Right cardiac atrium (tissue), 5 donors: ENCODE data around the gene HNMT. TPM values are rescaled to one million over a fixed set of nuclear protein-coding genes. Genes with fewer than 3 reads are reported as not detected.
"Not testable (repeated sequence)": the region's sequence is repeated elsewhere in the genome, so short reads cannot be mapped to it uniquely, and the experiment has no call there.

Source experiments
- ATAC-seq, 2 donors: fragments of 200-7000 bp; cut with Tn5 transposase; one replicate each; pipeline versions ENCODE4 v1.8.0 to v1.9.1; 2020; ENCODE audit warnings: moderate library complexity in 2 of 2, mild to moderate bottlenecking in 1 of 2
- DNase-seq, 3 donors: peaks; one replicate each; pipeline ENCODE4 v3.0.0-alpha.2; 2020
- H3K27ac ChIP-seq: one replicate; pipeline ENCODE4 v1.5.1; 2013; ENCODE audit warnings: mild to moderate bottlenecking, low read length, control low read depth, moderate library complexity
- H3K27me3 ChIP-seq: one replicate; pipeline ENCODE4 v1.6.1; 2013; ENCODE audit not compliant: control insufficient read depth, insufficient read depth
- H3K4me1 ChIP-seq: one replicate; pipeline ENCODE4 v1.6.1; 2013; ENCODE audit warnings: low read length; ENCODE audit not compliant: control insufficient read depth, insufficient read depth
- H3K4me3 ChIP-seq: one replicate; pipeline ENCODE4 v1.5.1; 2013; ENCODE audit warnings: low read length, control low read depth
- H3K9me3 ChIP-seq: one replicate; pipeline ENCODE4 v1.6.1; 2013; ENCODE audit warnings: low read length; ENCODE audit not compliant: control insufficient read depth
- WGBS: extraction: QIAGEN DNeasy Blood & Tissue Kit; methylation state at CpG from one replicate; pipeline ENCODE4 v1.1.7; 2013; 5-methylcytosine and 5-hydroxymethylcytosine counted together
- intact Hi-C, 4 donors: fragments of 100-400 bp; cut with DNase I; formaldehyde crosslinking; loops; one replicate each; pipeline versions ENCODE4 v1.11.0 to v1.14.0; 2022 to 2023
- long read RNA-seq, 4 donors: library from polyadenylated mRNA; unstranded; transcript quantifications; one replicate each; pipeline ENCODE4 v2.0.0, GENCODE V29; 2020 to 2021
- polyA plus RNA-seq: library from polyadenylated mRNA; stranded (reverse); fragments of 200-250 nt; gene quantifications from one replicate; pipeline ENCODE4 v1.2.3, GENCODE V29; 2013
- total RNA-seq, 4 donors: library from RNA; stranded (reverse); fragmentation: NEBNext Ultra II Directional; extraction: Animal tissue kit (Norgen Biotek cat#: 25700); gene quantifications; one replicate each; pipeline ENCODE4 v1.2.1, GENCODE V29; 2021
- donor health status: healthy with polysubstance abuse.
- donor health status: DM: no; HTN: yes; CAD: no.
- donor health status: DM: no; HTN: no; CAD: no.
- donor health status: DM: no; HTN: yes; CAD: no; lungs with severe emphysema.
- donor health status: DM: yes; HTN: yes; CAD: no.

The HNMT gene
- 10 to 100 TPM; 18.5 to 25.6 (median 23.8) TPM for total RNA-seq
- 13.7 TPM for polyA plus RNA-seq
- long read RNA-seq, donor 1, transcript HNMT-202 (6 exons, 3,295 nt): major isoform, 11 of 16 reads
- long read RNA-seq, donor 1, partial matches to known transcripts: 0 of 16 reads
- long read RNA-seq, donor 1, other reads (novel, unspliced or antisense): 3 of 16 reads
- long read RNA-seq, donor 2, transcript HNMT-202 (6 exons, 3,295 nt): major isoform, 6 of 8 reads
- long read RNA-seq, donor 2, partial matches to known transcripts: 0 of 8 reads
- long read RNA-seq, donor 2, other reads (novel, unspliced or antisense): 1 of 8 reads
- long read RNA-seq, donor 3, transcript HNMT-202 (6 exons, 3,295 nt): major isoform, 22 of 24 reads
- long read RNA-seq, donor 3, partial matches to known transcripts: 0 of 24 reads
- long read RNA-seq, donor 3, other reads (novel, unspliced or antisense): 2 of 24 reads
- long read RNA-seq, donor 4, transcript HNMT-202 (6 exons, 3,295 nt): major isoform, 12 of 13 reads
- long read RNA-seq, donor 4, partial matches to known transcripts: 0 of 13 reads
- long read RNA-seq, donor 4, other reads (novel, unspliced or antisense): 1 of 13 reads

DNA sequence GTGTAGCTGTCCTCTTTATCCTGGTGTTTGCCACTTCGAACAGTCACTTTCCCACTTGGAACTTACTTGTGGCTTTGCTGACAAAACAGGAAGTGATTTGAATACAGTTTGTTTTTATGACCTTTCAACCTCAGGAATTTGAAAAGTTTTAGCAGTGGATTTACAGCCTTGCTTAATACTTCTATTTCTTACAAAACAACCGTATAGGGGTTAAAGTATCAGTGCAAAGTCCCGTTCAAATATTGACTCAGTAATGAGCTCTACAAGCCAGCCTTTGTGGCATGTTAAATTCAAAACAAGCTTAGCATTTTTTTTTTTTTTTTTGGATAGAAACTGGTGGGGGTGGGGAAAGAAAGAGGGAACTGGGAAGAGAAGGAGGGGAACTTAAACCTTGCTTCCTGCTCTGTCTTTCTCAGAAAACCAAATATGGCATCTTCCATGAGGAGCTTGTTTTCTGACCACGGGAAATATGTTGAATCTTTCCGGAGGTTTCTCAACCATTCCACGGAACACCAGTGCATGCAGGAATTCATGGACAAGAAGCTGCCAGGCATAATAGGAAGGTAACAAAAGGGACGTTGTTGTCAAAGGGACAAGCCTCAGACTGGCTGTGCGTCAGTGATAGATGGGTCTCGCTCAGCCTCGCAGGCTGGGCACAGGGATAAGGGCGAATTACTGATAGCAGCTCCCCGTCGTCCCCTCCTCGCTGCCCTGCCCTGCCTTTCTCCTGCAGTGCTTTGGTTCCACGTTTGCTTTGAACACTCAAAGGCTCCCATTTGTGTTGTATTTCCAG, at the start of gene HNMT:
TSS of gene HNMT (plus strand) at position 408 of the 793 bp plus-strand sequence. CDS start at position 427, 19 bp downstream.
- intact Hi-C loops: no loop called here
- H3K4me3 ChIP-seq: peak within 1 kb of the TSS; percentile 65
- H3K9me3 ChIP-seq: no peaks in the 10 kb centered on the region
- no peaks in the 10 kb centered on the region for H3K27me3 ChIP-seq
- H3K27ac ChIP-seq: peak within 1 kb of the TSS; percentile 99
- DNase-seq (peak; percentile 53 to 72 (median 71)), ATAC-seq (peak; percentile 79 to 89)
- 3% methylated on average over 15 of the region's 15 CpGs for WGBS
- peaks cover 3% of the 10 kb centered on the region for H3K4me1 ChIP-seq

DNA sequence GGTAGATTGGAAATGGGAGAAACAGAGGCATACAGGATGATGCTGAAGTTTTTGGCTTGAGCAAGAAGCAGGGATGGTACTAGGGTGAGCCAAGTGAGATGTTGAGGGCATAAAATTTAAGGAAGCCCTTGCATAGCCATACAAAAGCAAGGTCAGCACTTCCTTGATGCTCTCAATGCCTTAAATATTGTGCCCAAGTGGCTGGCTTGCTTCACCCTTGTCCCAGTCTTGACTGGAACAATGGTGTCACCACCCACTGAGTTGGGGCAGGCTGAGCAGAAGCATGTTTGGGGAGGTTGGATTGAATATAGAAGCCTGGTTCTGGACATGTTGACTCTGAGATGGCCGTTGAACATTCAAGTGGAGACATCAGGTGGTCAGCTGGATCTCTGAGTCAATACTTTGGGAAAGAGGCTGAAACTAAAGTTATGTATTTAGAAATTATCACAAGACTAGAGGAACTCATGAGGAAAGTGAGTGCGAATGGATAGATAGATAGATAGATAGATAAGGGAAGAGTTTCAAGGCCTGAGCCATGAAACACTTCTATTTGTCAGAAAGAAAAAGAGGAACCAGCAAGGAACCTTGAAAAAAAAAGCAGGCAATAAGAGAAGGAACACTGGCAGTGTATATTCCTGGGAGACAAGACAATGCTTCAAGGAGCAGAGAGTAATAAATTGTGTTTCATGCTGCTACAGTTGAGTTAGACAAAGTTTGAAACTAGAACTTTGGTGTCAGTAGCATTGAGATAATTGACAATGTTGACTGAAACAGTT, 43.0 kb upstream of the HNMT start:
- Histone ChIP-seq H3K27ac (no peak overlapping the region), H3K9me3 (no peaks in the 10 kb centered on the region), H3K4me1 (no peaks in the 10 kb centered on the region), H3K27me3 (no peaks in the 10 kb centered on the region), H3K4me3 (no peak overlapping the region)
- WGBS: 91% methylated on average over 2 of the region's 2 CpGs
- intact Hi-C loops: no loop called here
- DNase-seq (no peak), ATAC-seq (no peak)

GRCh38 chr2:137922171-137922570, 42.1 kb upstream of the HNMT start:
- DNase-seq, H3K4me1 ChIP-seq, H3K4me3 ChIP-seq, ATAC-seq, H3K27me3 ChIP-seq, H3K9me3 ChIP-seq, intact Hi-C loops, H3K27ac ChIP-seq: not testable (repeated sequence)

DNA sequence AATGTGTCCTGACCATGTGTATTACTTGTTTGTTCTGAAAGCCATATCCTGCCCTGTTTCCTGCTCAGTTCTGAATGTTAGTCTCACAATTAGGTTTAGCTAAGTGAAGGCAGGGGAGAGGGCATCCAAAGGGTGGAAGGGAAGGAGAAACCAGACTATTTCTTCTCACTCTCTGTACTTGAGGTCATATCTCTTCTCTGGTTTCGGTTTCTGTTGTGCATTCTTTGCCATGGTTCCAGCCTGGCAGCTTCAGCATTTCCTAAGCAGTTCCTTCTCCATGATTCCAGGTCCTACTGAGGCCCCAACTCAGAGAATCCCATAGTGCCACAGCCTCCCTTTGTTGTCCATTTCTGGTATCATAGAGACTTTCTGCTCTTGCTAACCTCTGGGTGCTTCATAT, 40.3 kb upstream of the HNMT start:
- WGBS: 37% methylated on average over 1 of the region's 1 CpG
- no peaks in the 10 kb centered on the region for H3K4me1 ChIP-seq
- DNase-seq: no peak
- H3K4me3 ChIP-seq: no peak overlapping the region
- no peaks in the 10 kb centered on the region for H3K27me3 ChIP-seq
- H3K27ac ChIP-seq: no peak overlapping the region
- intact Hi-C loops: no loop called here
- no peak for ATAC-seq
- H3K9me3 ChIP-seq: no peaks in the 10 kb centered on the region

- no peak overlapping the region for H3K27ac ChIP-seq
- no peaks in the 10 kb centered on the region for H3K4me1 ChIP-seq
- WGBS: 85% methylated on average over 2 of the region's 2 CpGs
- intact Hi-C loops: no loop called here
- DNase-seq (no peak), ATAC-seq (no peak)
- no peaks in the 10 kb centered on the region for H3K27me3 ChIP-seq
- H3K9me3 ChIP-seq: no peaks in the 10 kb centered on the region
- no peak overlapping the region for H3K4me3 ChIP-seq
These were observed 38.7 kb upstream of the HNMT start for GRCh38 chr2:137925599-137925998.

- DNase-seq (no peak), ATAC-seq (no peak)
- 93% methylated on average over 4 of the region's 4 CpGs for WGBS
- Histone ChIP-seq H3K27ac (no peak overlapping the region), H3K27me3 (no peaks in the 10 kb centered on the region), H3K4me3 (no peak overlapping the region), H3K9me3 (no peaks in the 10 kb centered on the region), H3K4me1 (no peaks in the 10 kb centered on the region)
- intact Hi-C loops: no loop called here
These were observed 36.4 kb upstream of the HNMT start for GRCh38 chr2:137927846-137928245.

- DNase-seq (no peak), ATAC-seq (no peak)
- Histone ChIP-seq H3K9me3 (no peaks in the 10 kb centered on the region), H3K27me3 (no peaks in the 10 kb centered on the region), H3K27ac (no peak overlapping the region), H3K4me1 (no peaks in the 10 kb centered on the region), H3K4me3 (no peak overlapping the region)
- intact Hi-C loops: no loop called here
- WGBS: 61% methylated on average over 4 of the region's 4 CpGs
These were observed 35.4 kb upstream of the HNMT start for GRCh38 chr2:137928547-137929518.

DNA sequence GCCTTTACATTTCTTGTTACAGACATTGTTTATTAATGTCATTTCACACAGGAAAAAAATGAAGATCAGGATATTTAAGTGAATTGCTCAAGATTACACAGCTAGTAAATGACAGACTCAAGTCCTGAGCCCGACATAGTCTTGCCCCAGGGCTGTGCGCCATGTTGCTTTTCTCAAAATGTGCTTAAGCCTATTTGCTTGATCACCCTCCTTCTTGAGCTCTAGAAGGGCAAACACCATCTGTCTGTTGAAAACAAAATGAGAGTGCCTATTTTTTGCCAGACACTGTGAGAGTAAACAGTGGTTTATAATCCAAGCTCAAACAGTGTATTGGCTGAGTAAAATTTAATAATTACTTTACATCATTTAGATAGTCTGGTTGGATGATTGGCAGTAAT, 34.8 kb upstream of the HNMT start:
- Histone ChIP-seq H3K27me3 (no peaks in the 10 kb centered on the region), H3K4me3 (no peak overlapping the region), H3K9me3 (no peaks in the 10 kb centered on the region), H3K27ac (no peak overlapping the region), H3K4me1 (no peaks in the 10 kb centered on the region)
- 83% methylated on average over 2 of the region's 2 CpGs for WGBS
- intact Hi-C loops: no loop called here
- ATAC-seq: no peak
- DNase-seq: no peak

GRCh38 chr2:137930146-137930545, 34.1 kb upstream of the HNMT start:
- Histone ChIP-seq H3K4me3 (no peak overlapping the region), H3K27me3 (no peaks in the 10 kb centered on the region), H3K27ac (no peak overlapping the region), H3K4me1 (no peaks in the 10 kb centered on the region), H3K9me3 (no peaks in the 10 kb centered on the region)
- DNase-seq (no peak), ATAC-seq (no peak)
- WGBS: 93% methylated on average over 3 of the region's 3 CpGs
- intact Hi-C loops: no loop called here

DNA sequence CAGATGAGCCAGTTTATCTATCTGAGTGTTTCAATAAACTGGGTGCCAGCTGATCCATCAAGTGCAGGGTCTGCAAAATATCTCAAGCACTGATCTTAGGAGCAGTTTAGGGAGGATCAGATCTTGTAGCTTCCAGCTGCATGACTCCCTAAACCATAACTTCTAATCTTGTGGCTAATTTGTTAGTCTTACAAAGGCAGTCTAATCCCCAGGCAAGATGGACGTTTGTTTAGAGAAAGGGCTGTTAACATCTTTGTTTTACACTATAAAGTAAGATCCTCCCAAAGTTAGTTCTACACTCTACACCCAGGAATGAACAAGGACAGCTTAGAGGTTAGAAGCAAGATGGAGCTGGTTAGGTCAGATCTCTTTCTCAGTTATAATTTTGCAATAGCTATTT, 28.7 kb upstream of the HNMT start:
- intact Hi-C loops: no loop called here

More for the DNA sequence above, 28.7 kb upstream of the HNMT start:
- Histone ChIP-seq H3K27me3 (no peaks in the 10 kb centered on the region), H3K4me1 (no peaks in the 10 kb centered on the region), H3K27ac (no peak overlapping the region), H3K9me3 (no peaks in the 10 kb centered on the region), H3K4me3 (no peak overlapping the region)
- WGBS: 73% methylated on average over 1 of the region's 1 CpG
- DNase-seq (no peak), ATAC-seq (no peak)
